IMR-90 (cell line): ENCODE measurements around the gene SPTB. TPM values are rescaled to one million over a fixed set of nuclear protein-coding genes. Genes with fewer than 3 reads are reported as not detected.
A peak's percentile ranks its signal among the peaks of the same experiment; 100 is the strongest.

ENCODE experiments used
- ATAC-seq: fragments of 200-7000 bp; cut with Tn5 transposase; 2 replicates; pipeline ENCODE4 v1.9.1; 2020; ENCODE audit warnings: low read depth, mild to moderate bottlenecking, moderate library complexity
- Bru-seq: library from RNA; stranded (reverse); fragments of 400-500 nt; gene quantifications from one replicate; lab custom pipeline; 2021; lab: Mats Ljungman, UMichigan
- BruChase-seq, 2 experiments: library from RNA; stranded (reverse); fragments of 400-500 nt; gene quantifications; one replicate each; lab custom pipeline; 2021; lab: Mats Ljungman, UMichigan
- BruUV-seq: library from RNA; stranded (reverse); fragments of 400-500 nt; replicated peaks from 2 replicates; lab custom pipeline; 2021; lab: Mats Ljungman, UMichigan
- CTCF ChIA-PET: fragments of 300-600 bp; formaldehyde crosslinking; extraction: SDS; loops from one replicate; lab custom pipeline; 2021; ENCODE audit warnings: antibody characterized with exemption; lab: Yijun Ruan, JAX
- POLR2A ChIA-PET: fragments of 300-600 bp; sonication (Branson Sonifier 250); formaldehyde crosslinking; loops from one replicate; lab custom pipeline; 2022; ENCODE audit warnings: antibody characterized with exemption; ENCODE audit not compliant: unreplicated experiment; lab: Charles Lee
- DNase-seq: peaks from one replicate; pipeline ENCODE4 v3.0.0; 2013
- H2AFZ ChIP-seq: replicated peaks from 2 replicates; pipeline ENCODE3; 2013; ENCODE audit warnings: low read length, mild to moderate bottlenecking; ENCODE audit not compliant: poor library complexity
- H2AK5ac ChIP-seq: 2 replicates; pipeline ENCODE4 v1.6.1; 2013; ENCODE audit warnings: low read depth, low read length, inconsistent platforms
- H2AK9ac ChIP-seq: replicated peaks from 2 replicates; pipeline ENCODE3; 2013; ENCODE audit warnings: mild to moderate bottlenecking, low read depth, low read length, moderate library complexity; ENCODE audit not compliant: poor library complexity
- H2BK120ac ChIP-seq: 2 replicates; pipeline ENCODE4 v1.6.1; 2013; ENCODE audit warnings: low read depth, low read length, inconsistent platforms
- H2BK15ac ChIP-seq: 3 replicates; pipeline ENCODE4 v1.6.1; 2013; ENCODE audit warnings: low read depth, low read length, inconsistent platforms
- H2BK20ac ChIP-seq: 2 replicates; pipeline ENCODE4 v1.6.1; 2013; ENCODE audit warnings: low read depth, mild to moderate bottlenecking, inconsistent platforms, low read length, moderate library complexity
- H2BK5ac ChIP-seq: 2 replicates; pipeline ENCODE4 v1.6.1; 2013; ENCODE audit warnings: mild to moderate bottlenecking, low read depth, low read length, inconsistent platforms; ENCODE audit not compliant: poor library complexity, severe bottlenecking
- H3K14ac ChIP-seq: replicated peaks from 2 replicates; pipeline ENCODE4 v1.6.1; 2013; ENCODE audit warnings: low read depth, low read length, inconsistent platforms
- H3K18ac ChIP-seq: 2 replicates; pipeline ENCODE4 v1.6.1; 2013; ENCODE audit warnings: low read depth, low read length, control low read depth
- H3K23ac ChIP-seq: 2 replicates; pipeline ENCODE4 v1.6.1; 2013; ENCODE audit warnings: low read depth, low read length, inconsistent platforms
- H3K27ac ChIP-seq: 2 replicates; pipeline ENCODE4 v1.5.1; 2013; ENCODE audit warnings: mild to moderate bottlenecking, control low read depth, low read length; ENCODE audit not compliant: insufficient read depth
- H3K27me3 ChIP-seq: 2 replicates; pipeline ENCODE4 v1.6.1; 2013; ENCODE audit warnings: low read length; ENCODE audit not compliant: control insufficient read depth, insufficient read depth
- H3K36me3 ChIP-seq: 2 replicates; pipeline ENCODE4 v1.6.1; 2013; ENCODE audit warnings: low read length, mixed read lengths; ENCODE audit not compliant: control insufficient read depth, insufficient read depth
- H3K4ac ChIP-seq: 2 replicates; pipeline ENCODE4 v1.6.1; 2013; ENCODE audit warnings: low read depth, low read length, inconsistent platforms
- H3K4me1 ChIP-seq: 2 replicates; pipeline ENCODE4 v1.6.1; 2013; ENCODE audit warnings: low read length, mixed read lengths; ENCODE audit not compliant: control insufficient read depth, insufficient read depth
- H3K4me2 ChIP-seq: 2 replicates; pipeline ENCODE4 v1.6.1; 2013; ENCODE audit warnings: low read depth, mild to moderate bottlenecking, control low read depth, low read length, moderate library complexity
- H3K4me3 ChIP-seq: 2 replicates; pipeline ENCODE4 v1.5.1; 2013; ENCODE audit warnings: low read depth, mild to moderate bottlenecking, control low read depth, low read length, moderate library complexity; ENCODE audit not compliant: insufficient read depth
- H3K56ac ChIP-seq: 2 replicates; pipeline ENCODE4 v1.6.1; 2013; ENCODE audit warnings: low read length, inconsistent platforms; ENCODE audit not compliant: insufficient read depth; ENCODE audit errors: extremely low read depth
- H3K79me1 ChIP-seq, 2 experiments: 2 replicates each; pipeline ENCODE4 v1.6.1; 2013; ENCODE audit warnings: low read length in 2 of 2, inconsistent platforms in 1 of 2, low read depth in 1 of 2
- H3K9ac ChIP-seq: 2 replicates; pipeline ENCODE4 v1.6.1; 2013; ENCODE audit warnings: low read depth, low read length, control low read depth
- H3K9me1 ChIP-seq: 2 replicates; pipeline ENCODE4 v1.6.1; 2013; ENCODE audit warnings: low read length, inconsistent platforms; ENCODE audit not compliant: insufficient read depth
- H3K9me3 ChIP-seq: 2 replicates; pipeline ENCODE4 v1.6.1; 2013; ENCODE audit warnings: low read length; ENCODE audit not compliant: control insufficient read depth, insufficient read depth
- H4K20me1 ChIP-seq: 2 replicates; pipeline ENCODE4 v1.6.1; 2013; ENCODE audit warnings: low read length, inconsistent platforms; ENCODE audit not compliant: insufficient read depth
- H4K5ac ChIP-seq: 2 replicates; pipeline ENCODE4 v1.6.1; 2013; ENCODE audit warnings: mild to moderate bottlenecking, low read depth, low read length, control low read depth
- H4K8ac ChIP-seq, 2 experiments: 2 replicates each; pipeline ENCODE4 v1.6.1; 2013; ENCODE audit warnings: low read depth in 2 of 2, low read length in 2 of 2, control low read depth in 1 of 2, inconsistent platforms in 1 of 2
- H4K91ac ChIP-seq: 2 replicates; pipeline ENCODE4 v1.6.1; 2013; ENCODE audit warnings: low read depth, low read length, inconsistent platforms; ENCODE audit not compliant: insufficient read depth
- CHD1 ChIP-seq: IDR thresholded peaks from 2 replicates; pipeline ENCODE4 v1.6.1; 2012; ENCODE audit warnings: low read depth, low read length, improper control_type of control experiment
- CTCF ChIP-seq: conservative IDR thresholded peaks from 2 replicates; pipeline ENCODE4 v1.5.1; 2012; ENCODE audit warnings: mild to moderate bottlenecking, low read depth, low read length, improper control_type of control experiment
- FOS ChIP-seq: fragments of 150-350 bp; IDR thresholded peaks from 2 replicates; pipeline ENCODE4 v1.6.1; 2016; ENCODE audit warnings: low read depth, low read length
- MAFK ChIP-seq: IDR thresholded peaks from 2 replicates; pipeline ENCODE4 v1.6.1; 2012; ENCODE audit warnings: low read depth, low read length, improper control_type of control experiment
- POLR2A ChIP-seq: IDR thresholded peaks from 2 replicates; pipeline ENCODE4 v1.6.1; 2012; ENCODE audit warnings: mild to moderate bottlenecking, low read depth, low read length
- RCOR1 ChIP-seq: IDR thresholded peaks from 2 replicates; pipeline ENCODE4 v1.6.1; 2012; ENCODE audit warnings: mild to moderate bottlenecking, low read length, improper control_type of control experiment; ENCODE audit not compliant: insufficient replicate concordance
- RFX5 ChIP-seq: IDR thresholded peaks from 2 replicates; pipeline ENCODE4 v1.8.0; 2012; ENCODE audit warnings: low read depth, mild to moderate bottlenecking, low read length, moderate library complexity
- WGBS, 2 experiments: methylation state at CpG; one replicate each; pipeline versions ENCODE4 v1.1.5 to v1.1.7; 2013; ENCODE audit warnings: missing lambda C conversion rate in 2 of 2; ENCODE audit not compliant: insufficient read length in 1 of 2; ENCODE audit errors: extremely low coverage in 2 of 2; 5-methylcytosine and 5-hydroxymethylcytosine counted together
- dilution Hi-C: fragments of 300-500 bp; cut with HindIII; formaldehyde crosslinking; loops from one replicate; pipeline ENCODE4 v1.14.3; 2018; ENCODE audit warnings: low sequenced_read_pairs; ENCODE audit not compliant: unreplicated experiment
- in situ Hi-C: fragments of 300-500 bp; cut with MboI; formaldehyde crosslinking; loops from 3 replicates; pipeline ENCODE4 v1.14.3; 2019; ENCODE audit warnings: low sequenced_read_pairs, inconsistent platforms, mixed read lengths
- intact Hi-C: fragments of 100-400 bp; cut with micrococcal nuclease; formaldehyde crosslinking; loops from 2 replicates; pipeline ENCODE4 v1.10.0; 2022
- long read RNA-seq: library from polyadenylated mRNA; unstranded; transcript quantifications from one replicate; pipeline ENCODE4 v2.0.0, GENCODE V29; 2021; ENCODE audit not compliant: unreplicated experiment
- polyA plus RNA-seq, 3 experiments: library from polyadenylated mRNA; depleted of rRNA; stranded (reverse); fragments of >200 nt; gene quantifications; 2 replicates each; pipeline ENCODE4 v1.2.3, GENCODE V29; 2012; ENCODE audit warnings: low replicate concordance in 1 of 3
- total RNA-seq: library from RNA; depleted of rRNA; stranded (reverse); fragments of >200 nt; gene quantifications from 2 replicates; pipeline ENCODE4 v1.2.3, GENCODE V29; 2012; rRNA removed

The SPTB gene
- total RNA-seq: under 0.01 TPM in 2 replicates
- 0.03 and 0.07 TPM in 2 replicates for polyA plus RNA-seq (2012; rRNA removed)
- 0.01 and 0.03 TPM in 2 replicates for polyA plus RNA-seq (2012; cell fraction: cytosol; rRNA removed)
- 0.05 and 0.10 TPM in 2 replicates for polyA plus RNA-seq (2012; cell fraction: nucleus; rRNA removed; ENCODE audit: low replicate concordance)
- percentile 1 among the genes with signal in this experiment for Bru-seq, nascent RNA
- BruChase-seq, experiment 1, labeled RNA remaining after a 6-hour chase: percentile 1 among the genes with signal in this experiment
- percentile 1 among the genes with signal in this experiment for BruChase-seq, experiment 2, labeled RNA remaining after a 2-hour chase
- long read RNA-seq, partial matches to known transcripts: 0 of 2 reads
- long read RNA-seq, other reads (novel, unspliced or antisense): 2 of 2 reads

- H3K9ac ChIP-seq: no peak within 1 kb of the TSS
- H2BK5ac ChIP-seq: no peak within 1 kb of the TSS
- H3K9me1 ChIP-seq: no peaks in the 10 kb centered on the region
- no peak within 1 kb of the TSS for H2BK120ac ChIP-seq
- no peak within 1 kb of the TSS for H3K27ac ChIP-seq
- H3K18ac ChIP-seq: no peak within 1 kb of the TSS
- no peaks in the 10 kb centered on the region for H4K20me1 ChIP-seq
- no peak within 1 kb of the TSS; the same call in 1 of the 2 replicates for H3K4me3 ChIP-seq
- peak within 1 kb of the TSS; percentile 83 for H3K4me2 ChIP-seq
- 0% methylated on average over 17 of the region's 61 CpGs; no CpG with 5 or more reads in 1 of the 2 experiments for WGBS, 2 experiments
- H2BK15ac ChIP-seq: no peak within 1 kb of the TSS
- no peak within 1 kb of the TSS for H2BK20ac ChIP-seq
- no peak within 1 kb of the TSS for H2AK5ac ChIP-seq
- H3K27me3 ChIP-seq: peaks cover 82% of the 10 kb centered on the region
- H4K5ac ChIP-seq: no peak within 1 kb of the TSS
- peaks cover 2% of the 10 kb centered on the region; the same call in 1 of the 2 replicates for H3K4me1 ChIP-seq
- no peaks in the 10 kb centered on the region for H3K79me1 ChIP-seq
- DNase-seq (no peak), ATAC-seq (no peak; the same call in 1 of the 2 replicates)
- CTCF ChIA-PET: no interaction called here
- no peaks in the 10 kb centered on the region for H3K36me3 ChIP-seq
- no peak within 1 kb of the TSS for H4K91ac ChIP-seq
- H2AK9ac ChIP-seq: no peak within 1 kb of the TSS
- TF ChIP-seq RFX5: no peak
- no peak for TF ChIP-seq FOS
- no peak for TF ChIP-seq CHD1
- TF ChIP-seq MAFK: no peak
- no peak for TF ChIP-seq POLR2A
- no peak for TF ChIP-seq RCOR1
- no peak for TF ChIP-seq CTCF
- in situ Hi-C loops (no loop called here), dilution Hi-C loops (no loop called here), intact Hi-C loops (no loop called here)
- H3K4ac ChIP-seq: no peak within 1 kb of the TSS
- H2AFZ ChIP-seq: peak within 1 kb of the TSS; percentile 90
- H4K8ac ChIP-seq: no peak within 1 kb of the TSS
- no peak within 1 kb of the TSS for H3K14ac ChIP-seq
- POLR2A ChIA-PET: interaction anchor here (0.7 kb wide), 1 partner anchor 18 kb away, joined by 4 read pairs; no protein-coding TSS in a partner anchor
- no TSS peak for BruUV-seq
- peaks cover 2% of the 10 kb centered on the region; the same call in 1 of the 2 replicates for H3K9me3 ChIP-seq
- H3K23ac ChIP-seq: no peak within 1 kb of the TSS
- H3K56ac ChIP-seq: no peak within 1 kb of the TSS
These were observed at the start of gene SPTB for GRCh38 chr14:64879635-64880220. SPTB (minus strand) TSS chr14:64879907; CDS start chr14:64823094, 56,813 bp downstream.
